GM10248 (cell line): ENCODE data around the gene UGT1A6.

Experiments
- CTCF ChIA-PET: fragments of 300-600 bp; sonication (Branson Sonifier 250); formaldehyde crosslinking; extraction: SDS; loops from one replicate; lab custom pipeline; 2021; ENCODE audit warnings: antibody characterized with exemption; lab: Yijun Ruan, JAX
- POLR2A ChIA-PET: fragments of 350-650 bp; sonication (Branson Sonifier 250); formaldehyde crosslinking; extraction: SDS; loops from one replicate; lab custom pipeline; 2020; ENCODE audit warnings: antibody characterized with exemption; lab: Yijun Ruan, JAX
- DNase-seq: peaks from one replicate; pipeline ENCODE4 v3.0.0; 2012; ENCODE audit errors: extremely low spot score
- CTCF ChIP-seq: IDR thresholded peaks from 2 replicates; pipeline ENCODE4 v1.5.1; 2012; ENCODE audit warnings: mild to moderate bottlenecking, low read depth; ENCODE audit errors: extremely low read depth, missing control alignments, control extremely low read depth

The UGT1A6 gene

GRCh38 chr2:233791151-233791882, 98.6 kb downstream of the UGT1A6 start:
- ChIA-PET CTCF (no interaction called here), POLR2A (no interaction called here)
- no peak for DNase-seq
- TF ChIP-seq CTCF: no peak

GRCh38 chr2:233791883-233792329, 99.2 kb downstream of the UGT1A6 start:
- no peak for DNase-seq
- CTCF ChIA-PET: no interaction called here
- TF ChIP-seq CTCF: no peak
- POLR2A ChIA-PET: no interaction called here

GRCh38 chr2:233792720-233793119, 100.0 kb downstream of the UGT1A6 start:
- POLR2A ChIA-PET: no interaction called here
- DNase-seq: no peak
- TF ChIP-seq CTCF: no peak
- CTCF ChIA-PET: no interaction called here

GRCh38 chr2:233793465-233794127, 100.9 kb downstream of the UGT1A6 start:
- ChIA-PET POLR2A (no interaction called here), CTCF (no interaction called here)
- TF ChIP-seq CTCF: no peak
- DNase-seq: no peak

- ChIA-PET POLR2A (no interaction called here), CTCF (interaction anchor here (1.7 kb wide), 1 partner anchor 14 kb away, joined by 4 read pairs; no protein-coding TSS in a partner anchor)
- no peak for TF ChIP-seq CTCF
- DNase-seq: no peak
These were observed 101.5 kb downstream of the UGT1A6 start for GRCh38 chr2:233794128-233794658.

GRCh38 chr2:233795735-233796171, 103.1 kb downstream of the UGT1A6 start:
- ChIA-PET CTCF (interaction anchor here (1.1 to 1.9 kb wide), 3 partner anchors 9 to 19 kb away, joined by 3 to 4 read pairs (median 4); no protein-coding TSS in a partner anchor), POLR2A (no interaction called here)
- no peak for DNase-seq
- no peak for TF ChIP-seq CTCF
